Activated CD8-positive, alpha-beta memory T cell treated with anti-CD3 and anti-CD28 coated beads, Interleukin-2, amount 10 ng/mL, durations not matched to agents 7 days and 5 days (primary cell): ENCODE data around the gene TMEM179. TPM values are rescaled to one million over a fixed set of nuclear protein-coding genes. Genes with fewer than 3 reads are reported as not detected.
"Not testable (repeated sequence)": the region's sequence is repeated elsewhere in the genome, so short reads cannot be mapped to it uniquely, and the experiment has no call there.

Experiments
- ATAC-seq: fragments of 150-1000 bp; cut with Tn5 transposase; one replicate; pipeline ENCODE4 v1.10.0; 2021; ENCODE audit warnings: moderate library complexity
- CTCF ChIA-PET: fragments of 350-600 bp; sonication (Branson Sonifier 250); formaldehyde crosslinking; loops from one replicate; lab custom pipeline; 2021; ENCODE audit warnings: antibody characterized with exemption; lab: Charles Lee
- DNase-seq: peaks from one replicate; pipeline ENCODE4 v3.0.0-alpha.2; 2020
- H3K27ac Mint-ChIP-seq: one replicate; pipeline ENCODE4 v1.8.0; 2021; ENCODE audit warnings: mild to moderate bottlenecking, mixed read lengths
- H3K27me3 Mint-ChIP-seq: one replicate; pipeline ENCODE4 v1.8.0; 2021; ENCODE audit warnings: mixed read lengths
- H3K36me3 Mint-ChIP-seq: one replicate; pipeline ENCODE4 v1.8.0; 2021; ENCODE audit warnings: mild to moderate bottlenecking, mixed read lengths
- H3K4me1 Mint-ChIP-seq: one replicate; pipeline ENCODE4 v1.8.0; 2021; ENCODE audit warnings: mixed read lengths
- H3K4me3 Mint-ChIP-seq: one replicate; pipeline ENCODE4 v1.8.0; 2021; ENCODE audit warnings: mild to moderate bottlenecking, moderate library complexity, mixed read lengths
- H3K9me3 Mint-ChIP-seq: one replicate; pipeline ENCODE4 v1.8.0; 2022; ENCODE audit warnings: low read depth, mixed read lengths
- total RNA-seq, 2 experiments: library from RNA; stranded (reverse); gene quantifications; one replicate each; pipeline ENCODE4 v1.2.3, GENCODE V29; 2021

The TMEM179 gene
- total RNA-seq, 2 experiments from 2014 or later, result not detected

DNA sequence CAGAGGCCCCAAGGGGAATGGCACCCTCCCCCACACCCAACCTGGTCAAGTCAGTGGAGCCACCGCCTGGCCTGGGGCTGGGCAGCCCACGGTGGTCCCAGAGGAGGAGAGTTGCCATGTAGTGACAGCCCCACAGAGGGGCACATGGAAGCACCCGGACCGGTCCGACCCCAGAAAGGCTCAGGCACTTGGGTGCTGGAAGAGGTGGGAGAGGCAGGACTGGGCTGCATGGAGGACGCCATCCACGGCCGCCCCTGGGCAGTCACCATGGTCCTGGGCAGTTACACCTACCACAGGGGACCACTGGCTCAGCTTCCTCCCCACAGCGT lies 37.9 kb upstream of the TMEM179 start:
- CTCF ChIA-PET, result interaction anchor here (1.0 to 1.2 kb wide), 3 partner anchors 66 to 565 kb away, joined by 3 read pairs; no protein-coding TSS in a partner anchor
- ATAC-seq, result no peak
- no peak overlapping the region for H3K4me3 Mint-ChIP-seq

GRCh38 chr14:104641753-104642539 lies 37.4 kb upstream of the TMEM179 start:
- H3K4me1 Mint-ChIP-seq, result peaks cover 11% of the 10 kb centered on the region
- DNase-seq, result no peak
- CTCF ChIA-PET, result interaction anchor here (1.0 to 1.2 kb wide), 3 partner anchors 67 to 564 kb away, joined by 3 read pairs; no protein-coding TSS in a partner anchor
- no peak overlapping the region for H3K4me3 Mint-ChIP-seq
- H3K27me3 Mint-ChIP-seq, result peaks cover 12% of the 10 kb centered on the region
- no peak overlapping the region for H3K27ac Mint-ChIP-seq
- peaks cover 5% of the 10 kb centered on the region for H3K9me3 Mint-ChIP-seq
- no peaks in the 10 kb centered on the region for H3K36me3 Mint-ChIP-seq
- peak; percentile 49 for ATAC-seq

More for the DNA sequence above, 37.9 kb upstream of the TMEM179 start:
- DNase-seq, result no peak
- Mint-ChIP-seq H3K9me3 (peaks cover 5% of the 10 kb centered on the region), H3K27ac (no peak overlapping the region), H3K27me3 (peaks cover 15% of the 10 kb centered on the region), H3K4me1 (peaks cover 11% of the 10 kb centered on the region), H3K36me3 (no peaks in the 10 kb centered on the region)

DNA sequence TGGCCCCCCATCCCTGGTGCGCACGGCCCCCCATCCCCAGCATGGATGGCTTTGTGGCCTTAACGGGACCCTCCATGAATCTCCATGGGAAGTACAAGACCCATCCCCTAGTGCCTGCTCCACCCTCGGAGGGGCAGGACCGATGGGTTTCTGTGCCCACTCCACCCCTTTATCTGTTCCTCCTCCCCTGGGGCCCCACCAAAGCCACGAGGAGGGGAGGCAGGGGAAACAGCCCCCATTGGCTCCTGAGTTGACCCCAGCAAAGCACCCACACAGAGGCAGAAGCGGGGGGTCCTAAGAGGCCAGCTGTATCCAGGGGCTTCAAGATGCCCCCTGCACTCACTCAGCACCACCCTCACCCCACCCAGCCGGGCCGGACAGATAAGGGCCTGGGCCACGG lies 36.1 kb upstream of the TMEM179 start:
- Mint-ChIP-seq H3K9me3 (peaks cover 5% of the 10 kb centered on the region), H3K36me3 (no peaks in the 10 kb centered on the region), H3K4me3 (no peak overlapping the region), H3K27me3 (peaks cover 7% of the 10 kb centered on the region), H3K27ac (no peak overlapping the region), H3K4me1 (peaks cover 11% of the 10 kb centered on the region)
- DNase-seq, result no peak
- CTCF ChIA-PET, result interaction anchor here (0.7 to 1.3 kb wide), 3 partner anchors 205 to 563 kb away, joined by 3 to 5 read pairs (median 4); no protein-coding TSS in a partner anchor
- ATAC-seq, result no peak

GRCh38 chr14:104639885-104640548 lies 35.4 kb upstream of the TMEM179 start:
- peaks cover 1% of the 10 kb centered on the region for H3K9me3 Mint-ChIP-seq
- DNase-seq (peak; percentile 64), ATAC-seq (peak; percentile 82)
- no peaks in the 10 kb centered on the region for H3K36me3 Mint-ChIP-seq
- no peak overlapping the region for H3K4me3 Mint-ChIP-seq
- peaks cover 3% of the 10 kb centered on the region for H3K27me3 Mint-ChIP-seq
- H3K4me1 Mint-ChIP-seq, result peaks cover 11% of the 10 kb centered on the region
- no peak overlapping the region for H3K27ac Mint-ChIP-seq
- CTCF ChIA-PET, result interaction anchor here (0.7 to 1.3 kb wide), 4 partner anchors 25 to 562 kb away, joined by 3 to 5 read pairs (median 4); no protein-coding TSS in a partner anchor

DNA sequence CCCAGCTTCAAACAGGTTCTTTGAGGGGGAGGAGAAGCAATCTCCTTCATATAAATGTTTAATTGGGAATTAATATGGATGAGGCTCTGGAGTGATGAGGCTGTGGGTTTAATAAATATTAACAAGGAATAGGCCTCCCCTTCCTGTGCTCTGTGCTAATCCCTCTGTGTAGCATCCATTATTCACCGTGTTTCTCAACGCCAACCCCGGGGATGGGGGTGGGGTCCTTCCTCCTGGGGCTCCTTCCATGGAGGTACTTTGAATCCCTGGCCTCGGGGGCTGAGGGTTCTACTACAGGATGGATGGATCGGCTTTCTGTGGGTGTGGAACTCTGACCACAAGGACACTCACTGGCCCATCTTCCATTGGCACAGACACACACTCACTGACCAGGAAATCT lies 34.9 kb upstream of the TMEM179 start:
- H3K27me3 Mint-ChIP-seq, result no peaks in the 10 kb centered on the region
- CTCF ChIA-PET, result interaction anchor here (1.0 to 1.3 kb wide), 3 partner anchors 26 to 562 kb away, joined by 3 to 5 read pairs (median 4); no protein-coding TSS in a partner anchor

DNA sequence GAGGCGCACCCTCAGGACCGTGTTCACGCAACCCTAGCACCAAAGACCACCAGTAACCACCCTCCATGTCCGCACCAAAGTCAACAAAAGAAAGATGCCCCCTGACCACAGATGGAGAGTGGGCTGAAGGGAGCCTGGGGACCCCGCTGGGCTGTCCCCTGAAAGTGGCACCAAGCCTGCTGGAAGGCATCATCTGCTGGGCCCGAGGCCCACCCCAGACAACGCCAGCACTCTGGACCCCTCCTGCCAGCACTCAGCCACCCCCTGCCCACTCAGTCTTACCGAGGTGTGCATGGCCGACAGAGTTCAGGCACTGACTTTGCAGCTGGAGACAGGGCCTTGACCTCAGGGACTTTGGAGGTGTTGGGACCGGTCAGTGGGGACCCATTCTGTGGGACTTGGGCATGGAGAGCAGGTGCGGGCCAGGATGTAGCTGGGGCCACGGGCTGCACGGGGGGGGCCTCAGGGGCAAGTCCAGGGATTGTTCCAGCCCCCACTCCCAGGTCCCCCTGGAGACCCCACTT lies 34.4 kb upstream of the TMEM179 start:
- CTCF ChIA-PET, result interaction anchor here (1.0 kb wide), 1 partner anchor 26 kb away, joined by 3 read pairs; no protein-coding TSS in a partner anchor
- Mint-ChIP-seq H3K27me3 (no peaks in the 10 kb centered on the region), H3K36me3 (no peaks in the 10 kb centered on the region), H3K9me3 (no peaks in the 10 kb centered on the region), H3K4me1 (peaks cover 11% of the 10 kb centered on the region), H3K27ac (no peak overlapping the region), H3K4me3 (no peak overlapping the region)
- DNase-seq, result no peak
- ATAC-seq, result no peak

More for the DNA sequence above, 34.9 kb upstream of the TMEM179 start:
- no peaks in the 10 kb centered on the region for H3K36me3 Mint-ChIP-seq
- ATAC-seq (no peak), DNase-seq (no peak)
- H3K4me1 Mint-ChIP-seq, result peaks cover 11% of the 10 kb centered on the region
- no peak overlapping the region for H3K27ac Mint-ChIP-seq
- H3K9me3 Mint-ChIP-seq, result no peaks in the 10 kb centered on the region
- no peak overlapping the region for H3K4me3 Mint-ChIP-seq

GRCh38 chr14:104638190-104638589 lies 33.6 kb upstream of the TMEM179 start:
- H3K27ac Mint-ChIP-seq, result no peak overlapping the region
- H3K4me1 Mint-ChIP-seq, result peaks cover 11% of the 10 kb centered on the region
- H3K9me3 Mint-ChIP-seq, result no peaks in the 10 kb centered on the region
- CTCF ChIA-PET, result no interaction called here
- H3K4me3 Mint-ChIP-seq, result no peak overlapping the region
- DNase-seq (no peak), ATAC-seq (no peak)
- H3K36me3 Mint-ChIP-seq, result no peaks in the 10 kb centered on the region
- no peaks in the 10 kb centered on the region for H3K27me3 Mint-ChIP-seq

- no peaks in the 10 kb centered on the region for H3K27me3 Mint-ChIP-seq
- DNase-seq (no peak), ATAC-seq (no peak)
- H3K4me1 Mint-ChIP-seq, result peaks cover 11% of the 10 kb centered on the region
- no peaks in the 10 kb centered on the region for H3K9me3 Mint-ChIP-seq
- no peaks in the 10 kb centered on the region for H3K36me3 Mint-ChIP-seq
- H3K4me3 Mint-ChIP-seq, result no peak overlapping the region
- H3K27ac Mint-ChIP-seq, result no peak overlapping the region
- CTCF ChIA-PET, result no interaction called here
Observed at GRCh38 chr14:104637546-104638003, 33.0 kb upstream of the TMEM179 start.

- H3K4me3 Mint-ChIP-seq, ATAC-seq, H3K36me3 Mint-ChIP-seq, H3K27me3 Mint-ChIP-seq, CTCF ChIA-PET, H3K4me1 Mint-ChIP-seq, H3K27ac Mint-ChIP-seq, H3K9me3 Mint-ChIP-seq, DNase-seq: not testable (repeated sequence)
Observed at GRCh38 chr14:104636846-104637545, 32.4 kb upstream of the TMEM179 start.

DNA sequence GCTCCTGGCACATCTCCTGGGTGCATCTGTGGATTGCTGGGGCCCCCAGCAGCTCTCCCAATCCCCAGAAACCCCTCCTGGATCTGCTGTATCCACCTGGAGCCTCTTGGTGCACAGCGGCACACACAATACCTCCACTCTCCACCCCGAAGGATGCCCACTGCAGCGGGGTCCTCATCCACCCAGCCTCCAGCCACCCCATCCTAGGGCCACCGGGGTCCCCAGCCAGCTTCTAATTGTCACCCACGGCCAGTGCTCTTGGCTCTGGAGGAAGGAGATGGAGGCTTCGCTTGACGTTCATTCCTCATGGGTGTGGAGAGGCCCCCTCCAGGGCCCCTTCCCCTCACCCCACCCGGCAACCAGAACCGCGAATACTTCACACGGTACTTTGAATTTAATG lies 31.6 kb upstream of the TMEM179 start:
- no peak overlapping the region for H3K4me3 Mint-ChIP-seq
- ATAC-seq, result no peak
- CTCF ChIA-PET, result no interaction called here

DNA sequence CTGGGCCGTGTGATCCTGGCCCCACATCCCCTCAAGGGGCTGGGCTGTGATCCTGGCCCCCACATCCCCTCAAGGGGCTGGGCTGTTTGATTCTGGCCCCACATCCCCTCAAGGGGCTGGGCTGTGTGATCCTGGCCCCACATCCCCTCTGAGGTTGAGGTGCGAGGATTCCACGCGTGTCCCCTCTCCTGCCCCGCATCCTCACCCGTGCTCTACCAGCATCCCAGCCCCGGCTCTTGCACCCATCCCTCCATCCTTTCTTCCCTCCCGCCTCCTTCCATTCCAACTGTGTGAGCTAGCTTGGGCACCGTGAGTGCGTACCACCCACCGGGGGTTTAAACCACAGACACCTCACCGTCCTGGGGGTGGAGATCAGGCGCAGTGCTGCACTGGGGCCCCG lies 31.1 kb upstream of the TMEM179 start:
- Mint-ChIP-seq H3K9me3 (no peaks in the 10 kb centered on the region), H3K4me1 (no peaks in the 10 kb centered on the region), H3K27ac (no peak overlapping the region), H3K27me3 (peaks cover under 1% of the 10 kb centered on the region), H3K36me3 (no peaks in the 10 kb centered on the region), H3K4me3 (no peak overlapping the region)
- CTCF ChIA-PET, result no interaction called here
- ATAC-seq, result no peak
- no peak for DNase-seq

More for the DNA sequence above, 31.6 kb upstream of the TMEM179 start:
- DNase-seq, result no peak
- Mint-ChIP-seq H3K27ac (no peak overlapping the region), H3K9me3 (no peaks in the 10 kb centered on the region), H3K4me1 (no peaks in the 10 kb centered on the region), H3K27me3 (no peaks in the 10 kb centered on the region), H3K36me3 (no peaks in the 10 kb centered on the region)

GRCh38 chr14:104634886-104635570 lies 30.5 kb upstream of the TMEM179 start:
- H3K4me1 Mint-ChIP-seq, result no peaks in the 10 kb centered on the region
- H3K36me3 Mint-ChIP-seq, result no peaks in the 10 kb centered on the region
- DNase-seq (no peak), ATAC-seq (no peak)
- H3K27me3 Mint-ChIP-seq, result peaks cover 4% of the 10 kb centered on the region
- H3K9me3 Mint-ChIP-seq, result no peaks in the 10 kb centered on the region
- CTCF ChIA-PET, result no interaction called here
- no peak overlapping the region for H3K4me3 Mint-ChIP-seq
- no peak overlapping the region for H3K27ac Mint-ChIP-seq
